T-helper 17 cell (primary cell): ENCODE results near the gene SERPINB8. TPM values are rescaled to one million over a fixed set of nuclear protein-coding genes. Genes with fewer than 3 reads are reported as not detected.

Experiments used
- ATAC-seq: fragments of 150-1000 bp; cut with Tn5 transposase; 2 replicates; pipeline ENCODE4 v1.10.0; 2021; ENCODE audit warnings: mild to moderate bottlenecking, moderate library complexity
- DNase-seq, 3 donors: peaks; one replicate each; pipeline versions ENCODE4 v3.0.0 to v3.0.0-alpha.2; 2020 to 2021
- H3K9me3 ChIP-seq: one replicate; pipeline ENCODE4 v1.7.0; 2013; ENCODE audit warnings: low read length, mild to moderate bottlenecking; ENCODE audit not compliant: control insufficient read depth, poor library complexity, severe bottlenecking
- H3K27ac Mint-ChIP-seq: one replicate; pipeline ENCODE4 v1.8.0; 2022; ENCODE audit warnings: mild to moderate bottlenecking, moderate library complexity, mixed read lengths
- H3K27me3 Mint-ChIP-seq: one replicate; pipeline ENCODE4 v1.8.0; 2022; ENCODE audit warnings: mixed read lengths
- H3K36me3 Mint-ChIP-seq: one replicate; pipeline ENCODE4 v1.8.0; 2022; ENCODE audit warnings: low read depth, mixed read lengths
- H3K4me1 Mint-ChIP-seq: one replicate; pipeline ENCODE4 v1.8.0; 2022; ENCODE audit warnings: mild to moderate bottlenecking, mixed read lengths
- H3K4me3 Mint-ChIP-seq: one replicate; pipeline ENCODE4 v1.8.0; 2022; ENCODE audit warnings: mild to moderate bottlenecking, moderate library complexity, mixed read lengths
- total RNA-seq, 4 donors: library from RNA in 2 of 4; stranded (reverse) in 2 of 4; gene quantifications; one replicate each; pipeline ENCODE4 v1.2.3 and lab custom pipeline; 2022 to 2026

SERPINB8 gene
- total RNA-seq, 2 donors from 2014 or later = 6.7 to 15.3 TPM

- H3K4me1 Mint-ChIP-seq = peaks cover 19% of the 10 kb centered on the region
- peaks cover 16% of the 10 kb centered on the region for H3K27me3 Mint-ChIP-seq
- H3K36me3 Mint-ChIP-seq = peaks cover 2% of the 10 kb centered on the region
- DNase-seq (no peak), ATAC-seq (no peak)
- no peaks in the 10 kb centered on the region for H3K9me3 ChIP-seq
- H3K4me3 Mint-ChIP-seq = no peak overlapping the region
- H3K27ac Mint-ChIP-seq = no peak overlapping the region
Measured at GRCh38 chr18:63951302-63951705, 18.6 kb upstream of the SERPINB8 start.

GRCh38 chr18:63953811-63954210 lies 16.1 kb upstream of the SERPINB8 start:
- H3K4me3 Mint-ChIP-seq = no peak overlapping the region
- DNase-seq (no peak), ATAC-seq (no peak)
- H3K9me3 ChIP-seq = no peaks in the 10 kb centered on the region
- H3K4me1 Mint-ChIP-seq = peaks cover 11% of the 10 kb centered on the region
- no peak overlapping the region for H3K27ac Mint-ChIP-seq
- H3K27me3 Mint-ChIP-seq = peaks cover 26% of the 10 kb centered on the region
- peaks cover 2% of the 10 kb centered on the region for H3K36me3 Mint-ChIP-seq

- DNase-seq (no peak), ATAC-seq (no peak)
- H3K36me3 Mint-ChIP-seq = peaks cover 5% of the 10 kb centered on the region
- H3K4me1 Mint-ChIP-seq = no peaks in the 10 kb centered on the region
- no peaks in the 10 kb centered on the region for H3K9me3 ChIP-seq
- peaks cover 30% of the 10 kb centered on the region for H3K27me3 Mint-ChIP-seq
- no peak overlapping the region for H3K4me3 Mint-ChIP-seq
- H3K27ac Mint-ChIP-seq = no peak overlapping the region
Measured at GRCh38 chr18:63956755-63957154, 13.1 kb upstream of the SERPINB8 start.

- H3K27ac Mint-ChIP-seq = no peak overlapping the region
- peaks cover 4% of the 10 kb centered on the region for H3K36me3 Mint-ChIP-seq
- H3K4me1 Mint-ChIP-seq = no peaks in the 10 kb centered on the region
- H3K9me3 ChIP-seq = no peaks in the 10 kb centered on the region
- no peak overlapping the region for H3K4me3 Mint-ChIP-seq
- DNase-seq (no peak), ATAC-seq (no peak)
- H3K27me3 Mint-ChIP-seq = peaks cover 36% of the 10 kb centered on the region
Measured at GRCh38 chr18:63960891-63961290, 9.0 kb upstream of the SERPINB8 start.

- no peak overlapping the region for H3K4me3 Mint-ChIP-seq
- no peaks in the 10 kb centered on the region for H3K9me3 ChIP-seq
Measured at GRCh38 chr18:63961435-63961980, 8.4 kb upstream of the SERPINB8 start.

GRCh38 chr18:63962137-63962536 lies 7.7 kb upstream of the SERPINB8 start:
- H3K4me3 Mint-ChIP-seq = no peak overlapping the region
- no peak for DNase-seq
- no peak for ATAC-seq
- peak overlapping the region; percentile 9 for H3K27ac Mint-ChIP-seq
- H3K9me3 ChIP-seq = no peaks in the 10 kb centered on the region
- peaks cover 4% of the 10 kb centered on the region for H3K36me3 Mint-ChIP-seq
- peaks cover 36% of the 10 kb centered on the region for H3K27me3 Mint-ChIP-seq
- peaks cover 3% of the 10 kb centered on the region for H3K4me1 Mint-ChIP-seq

More at GRCh38 chr18:63961435-63961980, 8.4 kb upstream of the SERPINB8 start:
- DNase-seq (no peak), ATAC-seq (no peak)
- peaks cover under 1% of the 10 kb centered on the region for H3K4me1 Mint-ChIP-seq
- peak overlapping the region; percentile 9 for H3K27ac Mint-ChIP-seq
- peaks cover 4% of the 10 kb centered on the region for H3K36me3 Mint-ChIP-seq
- peaks cover 36% of the 10 kb centered on the region for H3K27me3 Mint-ChIP-seq

- peaks cover 3% of the 10 kb centered on the region for H3K4me1 Mint-ChIP-seq
- peak; percentile 73 for ATAC-seq
- peaks cover 4% of the 10 kb centered on the region for H3K36me3 Mint-ChIP-seq
- no peak overlapping the region for H3K4me3 Mint-ChIP-seq
- H3K9me3 ChIP-seq = no peaks in the 10 kb centered on the region
- peak in 2 of 3 donors; percentile 16 to 24 for DNase-seq
- H3K27me3 Mint-ChIP-seq = peaks cover 37% of the 10 kb centered on the region
- no peak overlapping the region for H3K27ac Mint-ChIP-seq
Measured at GRCh38 chr18:63963615-63964256, 6.1 kb upstream of the SERPINB8 start.

- H3K36me3 Mint-ChIP-seq = peaks cover 8% of the 10 kb centered on the region
- ATAC-seq = no peak
- H3K4me3 Mint-ChIP-seq = no peak overlapping the region
- no peak for DNase-seq
- peaks cover 14% of the 10 kb centered on the region for H3K4me1 Mint-ChIP-seq
- H3K27me3 Mint-ChIP-seq = peaks cover 48% of the 10 kb centered on the region
- H3K27ac Mint-ChIP-seq = no peak overlapping the region
- H3K9me3 ChIP-seq = no peaks in the 10 kb centered on the region
Measured at GRCh38 chr18:63964908-63965307, 5.0 kb upstream of the SERPINB8 start.

GRCh38 chr18:63965716-63966330 lies 4.1 kb upstream of the SERPINB8 start:
- H3K27ac Mint-ChIP-seq = no peak overlapping the region
- H3K4me3 Mint-ChIP-seq = no peak overlapping the region
- peaks cover 8% of the 10 kb centered on the region for H3K36me3 Mint-ChIP-seq
- peaks cover 19% of the 10 kb centered on the region for H3K4me1 Mint-ChIP-seq
- peaks cover 44% of the 10 kb centered on the region for H3K27me3 Mint-ChIP-seq
- DNase-seq (no peak), ATAC-seq (no peak)
- no peaks in the 10 kb centered on the region for H3K9me3 ChIP-seq

- no peaks in the 10 kb centered on the region for H3K9me3 ChIP-seq
- peaks cover 33% of the 10 kb centered on the region for H3K27me3 Mint-ChIP-seq
- H3K4me3 Mint-ChIP-seq = peak overlapping the region; percentile 95
- peaks cover 27% of the 10 kb centered on the region for H3K4me1 Mint-ChIP-seq
- H3K36me3 Mint-ChIP-seq = peaks cover 4% of the 10 kb centered on the region
- peak overlapping the region; percentile 93 for H3K27ac Mint-ChIP-seq
- ATAC-seq (no peak), DNase-seq (no peak)
Measured at GRCh38 chr18:63970809-63971205, 926 bp downstream of the SERPINB8 start.

GRCh38 chr18:63971320-63972001 lies 1.6 kb downstream of the SERPINB8 start:
- Mint-ChIP-seq H3K27me3 (peaks cover 31% of the 10 kb centered on the region), H3K4me1 (peaks cover 27% of the 10 kb centered on the region), H3K4me3 (peak overlapping the region; percentile 95), H3K27ac (peak overlapping the region; percentile 93), H3K36me3 (peaks cover 4% of the 10 kb centered on the region)
- DNase-seq = no peak
- ATAC-seq = no peak
- no peaks in the 10 kb centered on the region for H3K9me3 ChIP-seq

- Mint-ChIP-seq H3K27ac (peak overlapping the region; percentile 60), H3K4me3 (peak overlapping the region; percentile 95), H3K27me3 (peaks cover 26% of the 10 kb centered on the region), H3K4me1 (peaks cover 24% of the 10 kb centered on the region), H3K36me3 (peaks cover 4% of the 10 kb centered on the region)
- DNase-seq (no peak), ATAC-seq (no peak)
- no peaks in the 10 kb centered on the region for H3K9me3 ChIP-seq
Measured at GRCh38 chr18:63972002-63972376, 2.1 kb downstream of the SERPINB8 start.

- DNase-seq = no peak
- Mint-ChIP-seq H3K4me1 (peaks cover 18% of the 10 kb centered on the region), H3K36me3 (no peaks in the 10 kb centered on the region), H3K27me3 (peaks cover 13% of the 10 kb centered on the region), H3K4me3 (no peak overlapping the region), H3K27ac (no peak overlapping the region)
- ATAC-seq = no peak
- H3K9me3 ChIP-seq = no peaks in the 10 kb centered on the region
Measured at GRCh38 chr18:63974991-63975390, 5.1 kb downstream of the SERPINB8 start.
